Glutamatergic neuron (in vitro differentiated cells): Measurements from ENCODE around the gene ISG15. TPM values are rescaled to one million over a fixed set of nuclear protein-coding genes. Genes with fewer than 3 reads are reported as not detected.
"Not testable (repeated sequence)": the region's sequence is repeated elsewhere in the genome, so short reads cannot be mapped to it uniquely, and the experiment has no call there.

ENCODE experiments used
- DNase-seq: peaks from one replicate; pipeline ENCODE4 v3.0.0; 2022
- H3K27ac Mint-ChIP-seq: one replicate; pipeline ENCODE4 v1.8.0; 2020; ENCODE audit warnings: mild to moderate bottlenecking, mixed read lengths, inconsistent platforms; ENCODE audit not compliant: unreplicated experiment
- H3K27me3 Mint-ChIP-seq: one replicate; pipeline ENCODE4 v1.8.0; 2020; ENCODE audit warnings: mild to moderate bottlenecking, moderate library complexity, mixed read lengths, inconsistent platforms; ENCODE audit not compliant: unreplicated experiment
- H3K36me3 Mint-ChIP-seq: one replicate; pipeline ENCODE4 v1.8.0; 2020; ENCODE audit warnings: mild to moderate bottlenecking, mixed read lengths, inconsistent platforms; ENCODE audit not compliant: unreplicated experiment
- H3K4me1 Mint-ChIP-seq: one replicate; pipeline ENCODE4 v1.8.0; 2020; ENCODE audit warnings: mild to moderate bottlenecking, low read depth, mixed read lengths, inconsistent platforms; ENCODE audit not compliant: unreplicated experiment
- H3K4me3 Mint-ChIP-seq: one replicate; pipeline ENCODE4 v1.8.0; 2020; ENCODE audit warnings: mild to moderate bottlenecking, mixed read lengths, inconsistent platforms; ENCODE audit not compliant: unreplicated experiment
- H3K9me3 Mint-ChIP-seq: one replicate; pipeline ENCODE4 v1.8.0; 2020; ENCODE audit warnings: mild to moderate bottlenecking, moderate library complexity, mixed read lengths, inconsistent platforms; ENCODE audit not compliant: unreplicated experiment
- total RNA-seq: library from RNA; stranded (reverse); fragmentation: NEBNext Ultra II Directional; extraction: Animal tissue kit (Norgen Biotek cat#: 25700); gene quantifications from one replicate; pipeline ENCODE4 v1.2.1, GENCODE V29; 2021; ENCODE audit not compliant: unreplicated experiment
- TF ChIP-seq, protein P1 (sequence below): fragments of 200-600 bp; sonication (generic); IDR thresholded peaks from one replicate; pipeline ENCODE4 v1.5.0; 2021; ENCODE audit not compliant: partially characterized antibody, unreplicated experiment

ISG15 gene
- total RNA-seq, 1 donor from 2014 or later = 18.4 TPM

DNA sequence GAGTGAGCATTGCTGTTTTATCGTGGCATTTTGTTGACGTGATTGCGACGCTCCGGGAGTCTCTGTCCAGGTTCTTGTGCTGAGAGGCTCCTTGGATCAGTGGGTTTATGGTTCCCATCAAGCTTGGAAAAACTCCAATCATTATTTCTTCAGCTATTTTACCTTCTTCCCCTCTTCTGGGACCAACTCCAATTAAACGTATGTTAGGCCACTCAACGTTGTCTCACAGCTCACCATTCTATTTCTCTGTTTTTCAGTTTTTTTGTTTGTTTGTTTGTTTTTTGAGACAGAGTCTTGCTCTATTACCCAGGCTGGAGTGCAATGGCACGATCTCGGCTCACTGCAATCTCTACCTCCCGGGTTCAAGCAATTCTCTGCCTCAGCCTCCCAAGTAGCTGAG lies 21.4 kb upstream of the ISG15 start:
- Mint-ChIP-seq H3K27ac (no peak overlapping the region), H3K4me1 (peaks cover 3% of the 10 kb centered on the region), H3K9me3 (peaks cover 30% of the 10 kb centered on the region), H3K27me3 (peaks cover 8% of the 10 kb centered on the region), H3K36me3 (peaks cover 36% of the 10 kb centered on the region), H3K4me3 (no peak overlapping the region)
- TF ChIP-seq, protein P1, sequence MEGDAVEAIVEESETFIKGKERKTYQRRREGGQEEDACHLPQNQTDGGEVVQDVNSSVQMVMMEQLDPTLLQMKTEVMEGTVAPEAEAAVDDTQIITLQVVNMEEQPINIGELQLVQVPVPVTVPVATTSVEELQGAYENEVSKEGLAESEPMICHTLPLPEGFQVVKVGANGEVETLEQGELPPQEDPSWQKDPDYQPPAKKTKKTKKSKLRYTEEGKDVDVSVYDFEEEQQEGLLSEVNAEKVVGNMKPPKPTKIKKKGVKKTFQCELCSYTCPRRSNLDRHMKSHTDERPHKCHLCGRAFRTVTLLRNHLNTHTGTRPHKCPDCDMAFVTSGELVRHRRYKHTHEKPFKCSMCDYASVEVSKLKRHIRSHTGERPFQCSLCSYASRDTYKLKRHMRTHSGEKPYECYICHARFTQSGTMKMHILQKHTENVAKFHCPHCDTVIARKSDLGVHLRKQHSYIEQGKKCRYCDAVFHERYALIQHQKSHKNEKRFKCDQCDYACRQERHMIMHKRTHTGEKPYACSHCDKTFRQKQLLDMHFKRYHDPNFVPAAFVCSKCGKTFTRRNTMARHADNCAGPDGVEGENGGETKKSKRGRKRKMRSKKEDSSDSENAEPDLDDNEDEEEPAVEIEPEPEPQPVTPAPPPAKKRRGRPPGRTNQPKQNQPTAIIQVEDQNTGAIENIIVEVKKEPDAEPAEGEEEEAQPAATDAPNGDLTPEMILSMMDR = no peak
- no peak for DNase-seq

DNA sequence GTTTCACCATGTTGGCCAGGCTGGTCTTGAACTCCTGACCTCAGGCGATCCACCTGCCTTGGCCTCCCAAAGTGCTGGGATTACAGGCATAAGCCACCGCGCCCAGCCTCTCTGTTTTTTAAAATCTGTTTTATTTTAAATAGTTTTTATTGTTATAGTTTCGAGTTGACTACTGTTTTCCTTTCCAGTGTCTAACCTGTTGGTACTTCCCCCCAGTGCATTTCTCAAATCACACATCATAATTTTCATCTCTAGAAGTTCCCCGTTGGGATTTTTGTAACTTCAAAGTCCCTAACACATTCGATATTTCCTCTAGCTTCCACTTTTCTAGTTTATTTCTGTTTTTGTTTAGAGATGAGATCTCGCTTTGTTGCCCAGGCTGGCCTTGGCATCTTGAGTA lies 20.9 kb upstream of the ISG15 start:
- Mint-ChIP-seq H3K27ac (no peak overlapping the region), H3K4me3 (peak overlapping the region; percentile 2), H3K4me1 (peaks cover 4% of the 10 kb centered on the region), H3K9me3 (peaks cover 32% of the 10 kb centered on the region), H3K36me3 (peaks cover 36% of the 10 kb centered on the region), H3K27me3 (peaks cover 9% of the 10 kb centered on the region)
- TF ChIP-seq, protein P1 = no peak
- no peak for DNase-seq

DNA sequence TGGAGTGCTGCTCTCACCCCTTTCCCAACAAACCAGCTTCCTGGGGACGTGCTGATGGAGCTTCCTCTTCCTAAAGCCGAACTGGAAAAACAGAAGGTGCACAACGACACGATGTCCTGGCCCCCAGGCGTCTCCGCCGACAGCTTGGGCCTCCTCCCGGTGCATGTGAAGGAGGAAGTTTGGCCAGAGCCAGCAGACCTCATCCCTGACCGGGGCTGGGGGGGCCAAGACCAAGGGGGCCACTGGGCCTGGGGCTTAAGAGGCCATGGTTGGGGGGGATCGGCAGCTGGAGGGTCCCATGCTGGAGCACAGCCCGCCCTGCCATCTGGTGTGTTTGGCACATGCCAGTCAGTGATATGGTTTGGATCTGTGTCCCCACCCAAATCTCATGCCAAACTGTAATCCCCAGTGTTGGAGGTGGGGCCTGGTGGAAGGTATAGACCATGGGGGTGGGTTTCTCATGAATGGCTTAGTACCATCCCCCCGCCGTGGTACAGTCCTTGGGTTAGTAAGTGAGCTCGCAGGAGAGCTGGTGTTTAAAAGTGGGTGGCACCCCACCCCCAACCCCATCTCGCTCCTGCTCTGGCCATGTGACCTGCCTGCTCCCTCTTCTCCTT lies 19.8 kb upstream of the ISG15 start:
- H3K27me3 Mint-ChIP-seq = peaks cover 9% of the 10 kb centered on the region
- TF ChIP-seq, protein P1 = no peak

GRCh38 chr1:994546-994945 lies 18.8 kb upstream of the ISG15 start:
- H3K27ac Mint-ChIP-seq, H3K4me3 Mint-ChIP-seq, H3K4me1 Mint-ChIP-seq, DNase-seq, H3K27me3 Mint-ChIP-seq: not testable (repeated sequence)
- peaks cover 21% of the 10 kb centered on the region for H3K36me3 Mint-ChIP-seq
- peaks cover 21% of the 10 kb centered on the region for H3K9me3 Mint-ChIP-seq

More for the DNA sequence above, 19.8 kb upstream of the ISG15 start:
- no peak overlapping the region for H3K4me3 Mint-ChIP-seq
- H3K27ac Mint-ChIP-seq = no peak overlapping the region
- peaks cover 27% of the 10 kb centered on the region for H3K9me3 Mint-ChIP-seq
- peaks cover 4% of the 10 kb centered on the region for H3K4me1 Mint-ChIP-seq
- peaks cover 29% of the 10 kb centered on the region for H3K36me3 Mint-ChIP-seq
- no peak for DNase-seq

- H3K9me3 Mint-ChIP-seq = peaks cover 21% of the 10 kb centered on the region
- H3K36me3 Mint-ChIP-seq = peaks cover 17% of the 10 kb centered on the region
- TF ChIP-seq, protein P1 = no peak
- no peak for DNase-seq
- peak overlapping the region; percentile 56 for H3K4me3 Mint-ChIP-seq
- H3K27ac Mint-ChIP-seq = peak overlapping the region; percentile 41
- peaks cover 9% of the 10 kb centered on the region for H3K27me3 Mint-ChIP-seq
- H3K4me1 Mint-ChIP-seq = peaks cover 4% of the 10 kb centered on the region
Measured at GRCh38 chr1:995665-996633, 17.3 kb upstream of the ISG15 start.
